ENCODE measurements around the gene SHROOM1. TPM values are rescaled to one million over a fixed set of nuclear protein-coding genes. Genes with fewer than 3 reads are reported as not detected.

The SHROOM1 gene
- total and polyA plus RNA-seq, 9 of the 15 experiments (the other 6 are each of a cell fraction or from before 2014, with no cell fraction given): 0.44 to 26.5 (median 11.9) TPM

- 0 out of 2 replicates have a peak, but pooled peaks have one; percentile 23 for TF ChIP-seq ZBTB40 (IDR thresholded peaks at IDR 0.05)
- no peak for TF ChIP-seq ZBTB40 (CRISPR knock-in tag; IDR thresholded peaks at IDR 0.05)
- TF ChIP-seq RFX5 (IDR thresholded peaks at IDR 0.05; ENCODE audit: low read depth, low read length): no peak
- TF ChIP-seq ZNF282 (CRISPR knock-in tag; IDR thresholded peaks at IDR 0.05): no peak
- no peak for TF ChIP-seq HSF4 (CRISPR knock-in tag; IDR thresholded peaks at IDR 0.05; ENCODE audit: borderline replicate concordance)
- TF ChIP-seq ZBTB7A (IDR thresholded peaks at IDR 0.05; ENCODE audit: borderline replicate concordance, control insufficient read depth, low read depth, low read length): no peak
- TF ChIP-seq ASH1L (IDR thresholded peaks at IDR 0.05; ENCODE audit: borderline replicate concordance, low read depth, partially characterized antibody): no peak
- TF ChIP-seq TFAM (CRISPR knock-in tag; conservative IDR thresholded peaks at IDR 0.05): no peak
- no peak for TF ChIP-seq PHF21A (IDR thresholded peaks at IDR 0.05; ENCODE audit: borderline replicate concordance, low read depth)
- no peak for TF ChIP-seq ZNF436 (CRISPR knock-in tag; IDR thresholded peaks at IDR 0.05)
- TF ChIP-seq ZNF280A (IDR thresholded peaks at IDR 0.05; ENCODE audit: low read depth, partially characterized antibody): no peak
- no peak for TF ChIP-seq ARID2 (IDR thresholded peaks at IDR 0.05)
- no peak for TF ChIP-seq XRCC5 (IDR thresholded peaks at IDR 0.05; ENCODE audit: low read depth, low read length)
- TF ChIP-seq KLF10 (CRISPR knock-in tag; IDR thresholded peaks at IDR 0.05): no peak
- no peak for TF ChIP-seq NBN (IDR thresholded peaks at IDR 0.05; ENCODE audit: low read depth)
- no peak for TF ChIP-seq TAF9B (IDR thresholded peaks at IDR 0.05; ENCODE audit: partially characterized antibody)
These were observed 56.7 kb downstream of the SHROOM1 start (continued) for GRCh38 chr5:132773601-132774355.

Measured in K562 (cell line).